GM19035 (cell line): ENCODE data around the gene SETD1B.
"Not testable (repeated sequence)": the region's sequence is repeated elsewhere in the genome, so short reads cannot be mapped to it uniquely, and the experiment has no call there.

Experiments used
- ATAC-seq: cut with Tn5 transposase; IDR thresholded peaks from one replicate; pipeline ENCODE4 v1.9.1; 2021; ENCODE audit not compliant: unreplicated experiment

SETD1B gene

DNA sequence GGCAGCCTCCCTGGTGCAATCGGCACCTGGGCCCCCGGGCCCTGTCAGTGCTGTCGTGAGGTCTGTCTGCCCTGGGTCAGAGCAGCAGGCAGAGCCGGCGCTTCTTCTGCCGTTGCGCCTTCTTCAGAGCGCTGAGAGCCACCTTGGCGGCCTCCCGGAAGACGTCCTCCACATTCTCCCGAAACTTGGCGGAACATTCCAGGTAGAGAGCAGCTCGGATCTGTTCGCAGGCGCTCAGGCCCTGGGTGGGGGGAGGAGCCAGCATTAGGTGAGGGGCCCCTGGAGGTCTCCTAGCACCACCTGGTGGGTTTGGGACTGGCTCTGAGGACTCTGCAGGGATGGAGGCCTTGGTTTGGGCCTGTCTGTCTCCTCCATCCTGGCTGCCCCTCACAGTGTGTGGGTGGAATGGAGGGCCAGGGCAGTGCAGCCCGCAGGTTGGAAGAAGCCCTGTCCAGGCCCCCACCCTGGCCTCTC, 24.4 kb upstream of the SETD1B start:
- no peak for ATAC-seq

DNA sequence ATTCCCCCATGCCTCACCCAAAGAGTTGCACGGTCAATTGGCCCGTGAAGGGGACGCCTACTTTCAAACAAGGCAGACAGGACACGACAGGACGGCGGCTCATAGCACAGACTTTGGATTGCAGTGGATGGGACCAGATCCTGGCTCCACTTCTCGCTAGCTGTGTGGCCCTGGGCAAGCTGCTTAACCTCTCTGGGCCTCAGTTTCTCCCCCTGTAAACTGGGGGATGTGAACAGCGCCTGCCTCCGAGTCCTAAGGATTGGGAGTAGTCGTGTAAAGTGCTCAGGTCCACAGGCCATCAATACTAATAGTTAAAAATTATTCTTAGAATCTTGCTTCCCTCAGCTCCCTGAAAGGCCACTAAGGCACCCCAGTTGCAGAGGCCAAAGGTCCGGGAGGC, 23.4 kb upstream of the SETD1B start:
- ATAC-seq = no peak

DNA sequence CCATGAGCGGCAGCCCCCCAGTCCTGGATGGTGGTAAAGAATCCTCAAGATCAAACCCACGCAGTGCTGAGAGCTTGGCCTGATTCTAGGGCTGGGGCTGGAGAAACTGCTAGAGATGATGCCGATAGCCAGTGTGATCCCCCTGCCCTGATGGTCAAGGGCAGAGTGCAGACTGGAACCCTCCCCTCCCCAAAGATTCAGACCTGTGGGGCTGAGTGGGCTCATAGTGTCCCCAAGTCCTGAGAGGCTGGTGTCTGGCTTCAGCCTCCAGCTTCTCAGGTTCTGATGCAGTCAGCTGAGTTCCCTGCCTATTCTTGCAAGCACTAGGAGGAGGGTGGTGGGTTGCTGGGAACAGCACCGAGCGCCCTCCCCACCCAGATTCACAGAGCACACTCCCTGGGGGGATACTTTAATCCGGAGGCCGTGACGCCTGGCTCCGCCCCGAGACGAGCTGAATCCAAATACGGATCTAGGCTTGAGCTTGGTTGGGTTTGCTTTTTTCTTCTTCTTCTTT, 22.3 kb upstream of the SETD1B start:
- ATAC-seq = peak; percentile 24

DNA sequence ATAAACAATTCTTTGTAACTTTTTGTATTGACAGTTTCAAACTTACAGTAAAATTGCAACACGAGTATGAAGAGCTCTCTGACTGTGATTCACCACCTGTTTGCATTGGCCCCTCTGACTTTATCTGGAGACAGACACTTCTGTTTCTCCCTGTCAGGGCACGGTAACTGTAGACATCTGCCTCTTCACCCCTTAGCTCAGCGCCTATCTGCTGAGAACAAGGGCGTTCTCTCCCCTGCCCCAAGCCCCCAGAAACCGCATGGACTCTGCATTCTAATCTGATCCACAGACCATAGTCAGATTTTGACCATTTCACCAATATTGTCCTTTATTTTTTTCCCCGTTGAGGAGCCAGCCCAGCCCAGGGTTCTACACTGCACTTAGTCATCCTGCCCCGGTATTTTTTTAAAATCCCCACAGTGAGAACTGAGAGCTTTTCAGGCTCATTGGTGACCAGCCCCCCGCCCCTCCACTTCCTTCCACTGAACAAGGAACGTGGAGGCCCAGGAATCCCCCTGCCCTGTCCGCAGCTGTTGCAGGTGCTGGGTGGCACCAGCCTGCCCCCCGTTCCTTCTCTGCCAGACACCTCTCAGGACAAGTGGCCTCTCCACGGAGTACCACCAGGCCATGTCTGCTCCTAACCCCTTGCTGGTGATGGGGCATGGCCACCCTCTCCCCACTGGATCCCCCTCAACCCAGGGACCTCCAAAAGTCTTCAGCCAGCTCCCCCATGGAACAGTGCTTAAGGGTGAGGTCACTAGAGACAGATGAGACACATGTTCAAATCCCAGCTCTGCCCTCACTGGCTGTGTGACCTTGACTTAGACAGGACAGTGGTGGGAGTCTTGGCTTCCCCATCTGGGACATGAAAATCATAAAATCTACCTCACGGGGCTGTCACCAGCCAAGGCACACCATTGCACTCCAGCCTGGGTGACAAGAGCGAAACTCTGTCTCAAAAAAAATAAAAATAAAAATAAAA, 21.5 kb upstream of the SETD1B start:
- peak; percentile 62 for ATAC-seq

DNA sequence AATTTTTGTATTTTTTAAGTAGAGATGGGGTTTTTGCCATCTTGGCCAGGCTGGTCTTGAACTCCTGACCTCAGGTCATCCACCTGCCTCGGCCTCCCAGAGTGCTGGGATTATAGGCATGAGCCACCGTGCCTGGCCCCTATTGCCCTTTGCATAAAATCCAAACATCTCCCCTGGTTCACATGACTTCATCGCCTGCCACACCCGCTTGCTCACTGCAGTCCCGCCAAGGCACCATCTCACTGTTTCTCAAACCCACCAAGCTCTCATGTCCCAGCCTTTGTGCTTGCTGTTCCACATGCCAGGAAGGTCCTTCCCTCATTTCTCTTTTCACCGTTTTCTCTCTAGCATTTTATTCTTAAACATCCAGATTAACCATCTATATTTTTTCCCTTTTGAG, 20.0 kb upstream of the SETD1B start:
- no peak for ATAC-seq

DNA sequence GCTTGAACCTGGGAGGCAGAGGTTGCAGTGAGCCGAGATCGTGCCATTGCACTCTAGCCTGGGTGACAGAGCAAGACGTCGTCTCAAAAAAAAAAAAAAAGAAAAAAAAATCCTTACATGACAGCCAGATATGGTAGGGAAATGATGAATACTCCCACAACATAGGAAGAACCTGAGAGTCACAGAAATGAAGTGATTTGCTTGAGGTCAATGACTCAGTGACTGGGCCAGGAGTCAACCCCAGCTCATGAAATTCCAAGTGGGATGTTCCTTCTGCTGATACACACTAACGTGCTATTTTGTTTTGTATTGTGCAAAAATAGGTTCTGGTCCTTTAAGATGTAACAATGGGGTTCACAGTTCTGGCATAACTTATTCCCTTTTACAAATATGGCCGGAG, 19.3 kb upstream of the SETD1B start:
- no peak for ATAC-seq

DNA sequence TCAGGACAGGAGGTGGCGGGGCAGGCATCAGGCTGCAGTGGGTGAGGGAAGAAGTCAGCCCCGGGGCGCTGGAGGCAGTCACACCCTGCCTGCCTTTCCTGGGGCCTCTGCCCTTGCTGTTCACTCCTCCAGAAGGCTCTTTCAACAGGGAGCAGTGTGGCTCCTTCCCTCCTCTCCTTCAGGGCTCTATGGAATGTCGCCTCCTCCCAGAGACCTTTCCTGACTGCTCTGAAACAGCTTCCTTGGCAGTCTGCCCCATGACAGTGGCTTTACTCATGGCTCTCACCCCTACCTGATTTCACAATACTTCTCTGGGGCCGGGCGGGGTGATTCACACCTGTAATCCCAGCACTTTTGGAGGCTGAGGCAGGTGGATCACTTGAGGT, 17.4 kb upstream of the SETD1B start:
- no peak for ATAC-seq

DNA sequence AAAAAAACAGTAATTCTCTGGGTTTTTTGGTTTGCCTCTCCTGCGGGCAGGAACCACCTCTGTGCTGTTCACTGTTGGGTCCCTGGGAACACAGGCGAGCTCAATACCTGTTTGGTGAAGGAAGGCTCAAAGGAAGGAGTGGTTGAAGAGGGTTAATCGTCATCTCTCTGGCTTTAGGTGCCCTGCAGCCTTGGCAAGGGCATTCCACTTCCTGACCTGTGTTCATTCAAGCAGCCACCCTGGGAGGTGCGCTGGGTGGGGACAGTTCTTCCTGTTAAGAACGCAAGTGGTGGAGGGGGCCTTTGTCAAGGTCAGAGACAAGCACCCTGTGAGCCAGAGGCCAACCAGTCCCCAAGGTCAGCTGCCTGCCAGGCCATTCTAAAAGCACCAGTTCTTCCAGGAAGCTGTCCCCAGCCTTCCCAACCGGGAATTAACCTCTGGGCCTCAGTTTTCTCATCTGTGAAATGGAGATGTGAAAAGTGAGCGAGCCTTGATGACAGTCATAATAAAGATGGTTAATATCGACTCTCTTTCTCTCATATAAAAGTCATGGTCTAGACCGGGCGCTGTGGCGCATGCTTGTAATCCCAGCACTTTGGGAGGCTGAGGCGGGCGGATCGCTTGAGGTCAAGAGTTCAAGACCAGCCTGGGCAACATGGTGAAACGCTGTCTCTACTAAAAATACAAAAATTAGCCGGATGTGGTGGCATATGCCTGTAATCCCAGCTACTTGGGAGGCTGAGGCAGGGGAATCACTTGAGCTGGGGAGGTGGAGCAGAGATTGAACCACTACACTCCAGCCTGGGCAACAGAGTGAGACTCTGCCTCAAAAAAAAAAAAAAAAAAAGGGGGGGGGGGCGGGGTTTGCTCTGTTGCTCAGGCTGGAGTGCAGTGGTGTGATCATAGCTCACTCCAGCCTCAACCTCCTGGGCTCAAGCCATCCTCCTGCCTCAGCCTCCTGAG, 16.5 kb upstream of the SETD1B start:
- ATAC-seq = no peak

DNA sequence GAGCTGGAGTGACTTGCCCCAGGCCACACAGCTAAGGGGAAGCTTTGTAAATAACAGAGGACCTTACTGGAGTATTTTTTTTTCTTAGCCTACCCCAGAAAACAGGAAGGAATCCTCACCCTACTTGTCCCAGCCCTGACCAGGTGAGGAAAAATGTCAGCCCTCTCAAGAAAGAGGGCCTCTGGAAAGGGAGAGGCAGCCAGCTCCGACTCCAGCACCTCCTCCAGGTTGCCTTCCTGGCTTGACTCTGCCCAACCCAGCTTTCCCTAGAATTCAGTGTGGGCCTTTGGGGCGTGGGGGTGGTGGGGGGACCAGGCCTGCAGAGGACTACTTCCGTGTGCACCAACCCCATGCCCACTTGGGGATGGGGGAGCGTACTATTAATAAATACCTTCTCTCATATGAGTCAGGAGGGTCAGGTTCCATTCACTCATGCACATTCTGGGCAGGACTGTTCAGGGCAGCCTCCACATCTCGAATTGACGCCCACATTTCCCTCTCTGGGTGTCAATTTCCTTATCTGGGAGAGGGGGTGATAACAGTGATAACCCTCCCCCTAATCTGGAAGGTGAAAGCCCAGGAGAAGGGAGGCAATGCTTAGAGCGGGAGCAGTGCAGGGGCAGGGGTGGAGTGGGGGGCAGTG, 15.5 kb upstream of the SETD1B start:
- ATAC-seq = no peak

DNA sequence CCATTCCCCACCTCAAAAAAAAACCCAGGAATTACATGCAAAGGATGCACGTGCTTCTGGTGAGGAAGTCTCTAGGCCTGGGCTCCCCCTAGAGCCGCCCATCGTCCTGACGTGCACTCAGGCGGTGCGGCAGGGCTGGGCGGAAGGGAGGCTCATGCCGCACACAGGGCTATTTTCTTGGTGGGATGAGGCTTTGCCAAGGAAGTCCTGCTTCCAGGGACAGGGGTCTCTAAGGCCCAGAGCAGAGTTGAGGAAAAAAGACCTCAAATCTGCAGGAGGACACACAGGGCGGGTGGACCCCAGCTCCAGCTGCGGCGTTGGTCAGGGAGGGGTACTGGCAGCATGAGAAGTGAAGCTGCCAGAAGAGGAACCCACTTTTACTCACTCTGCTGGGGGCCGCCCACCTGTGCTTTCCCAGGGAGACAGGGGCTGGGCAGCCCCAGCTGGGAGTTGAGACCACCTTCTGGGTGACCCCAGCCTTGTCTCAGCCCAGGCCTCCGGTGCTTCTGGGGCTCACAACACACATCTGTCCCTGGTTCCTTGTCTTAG, 14.5 kb upstream of the SETD1B start:
- ATAC-seq = no peak

DNA sequence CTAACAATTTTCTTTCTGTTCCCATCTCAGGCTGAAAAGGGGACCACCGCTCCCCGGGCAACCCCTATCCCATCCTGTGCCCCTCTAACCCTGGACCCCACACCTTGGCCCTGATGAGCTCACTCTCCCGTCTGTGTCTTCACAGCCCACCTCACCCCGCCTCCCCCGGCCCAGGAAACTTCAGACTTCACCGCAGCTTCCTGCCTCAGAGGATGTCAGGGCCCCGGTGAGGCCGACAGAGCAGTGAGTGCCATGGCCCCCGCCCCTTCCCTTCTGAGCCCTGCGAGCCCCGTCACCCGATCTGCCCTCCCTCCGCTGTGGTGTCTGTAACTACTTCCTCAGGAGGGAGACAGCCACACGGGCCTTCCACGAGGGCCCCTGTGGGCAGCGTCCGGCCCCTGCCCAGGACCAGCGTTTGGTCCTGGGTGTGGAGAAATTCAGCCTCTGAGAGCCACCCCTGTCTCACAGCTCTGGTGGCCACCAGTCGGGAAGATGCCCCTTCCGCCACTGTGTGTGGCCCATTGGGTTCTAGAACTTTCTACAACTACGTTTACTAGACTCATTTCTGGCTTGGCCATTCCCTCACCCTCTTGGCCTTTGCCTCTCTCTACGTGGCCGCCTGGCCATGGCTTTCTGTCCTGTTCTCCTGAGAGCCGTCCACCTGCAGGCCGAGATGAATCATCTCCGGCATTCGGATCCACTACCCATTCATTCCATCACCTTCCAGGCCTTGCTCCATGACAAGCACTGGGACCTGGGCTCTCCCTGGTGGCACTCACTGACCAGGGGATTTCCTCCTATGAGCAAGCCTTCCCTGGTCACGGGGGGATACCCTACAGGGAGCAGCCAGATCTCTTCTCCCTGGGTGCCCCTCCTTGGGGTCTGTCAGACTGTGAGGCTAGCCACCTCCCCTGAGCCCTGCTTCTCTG, 13.7 kb upstream of the SETD1B start:
- peak; percentile 42 for ATAC-seq

DNA sequence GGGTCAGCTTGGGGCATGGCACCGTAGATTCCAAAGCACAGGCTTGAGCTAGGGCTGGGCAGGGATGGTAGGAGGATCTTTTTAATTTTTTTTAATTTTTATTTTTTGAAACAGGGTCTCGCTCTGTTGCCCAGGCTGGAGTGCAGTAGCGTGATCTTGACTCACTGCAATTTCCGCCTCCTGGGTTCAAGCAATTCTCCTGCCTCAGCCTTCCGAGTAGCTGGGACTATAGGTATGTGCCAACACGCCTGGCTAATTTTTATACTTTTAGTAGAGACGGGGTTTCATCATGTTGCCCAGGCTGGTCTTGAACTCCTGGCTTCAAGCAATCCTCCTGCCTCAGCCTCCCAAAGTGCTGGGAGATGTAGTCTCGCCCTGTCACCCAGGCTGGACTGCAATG, 13.0 kb upstream of the SETD1B start:
- ATAC-seq = not testable (repeated sequence)

DNA sequence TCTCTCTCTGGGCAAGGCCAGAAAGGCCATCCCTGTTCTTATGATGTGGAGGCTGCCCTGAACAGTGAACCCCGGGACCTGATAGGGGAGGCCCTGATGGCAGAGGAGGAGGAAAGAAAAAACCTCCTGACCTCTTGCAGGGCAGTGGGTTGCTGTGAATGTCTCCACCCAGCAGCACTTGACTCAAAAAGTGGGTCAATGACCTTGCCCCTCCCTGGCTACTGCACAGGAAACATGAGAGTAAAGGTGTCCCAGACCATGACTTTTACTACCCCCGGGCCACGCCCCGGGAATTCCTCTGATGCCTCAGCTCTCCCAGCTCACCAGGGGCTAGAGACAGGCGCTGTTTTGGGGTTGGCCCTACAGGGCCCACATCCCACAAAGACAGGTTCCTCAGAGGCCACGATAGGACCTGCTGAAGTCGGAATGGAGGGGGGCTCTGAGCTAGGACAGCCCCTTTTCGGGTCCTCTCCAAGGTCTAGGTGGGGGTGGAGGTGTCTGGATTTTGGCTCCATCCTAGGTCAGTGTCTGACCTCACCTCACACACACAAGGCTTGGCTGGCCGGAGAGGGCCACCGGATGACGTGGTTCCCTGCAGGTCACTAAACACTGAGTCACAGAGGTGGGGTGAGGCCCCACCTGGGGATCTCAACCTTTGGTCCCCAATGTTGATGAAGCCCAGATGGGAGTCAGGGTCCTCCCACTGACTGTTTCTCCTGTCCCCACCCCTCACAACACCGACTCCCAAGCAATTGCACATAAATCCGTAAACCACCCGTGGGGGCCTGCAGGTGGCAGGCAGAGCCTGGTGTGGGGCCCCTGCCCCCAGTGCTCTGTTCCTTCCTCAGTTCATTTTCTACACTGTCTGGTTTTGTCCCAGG, 11.9 kb upstream of the SETD1B start:
- ATAC-seq = no peak

DNA sequence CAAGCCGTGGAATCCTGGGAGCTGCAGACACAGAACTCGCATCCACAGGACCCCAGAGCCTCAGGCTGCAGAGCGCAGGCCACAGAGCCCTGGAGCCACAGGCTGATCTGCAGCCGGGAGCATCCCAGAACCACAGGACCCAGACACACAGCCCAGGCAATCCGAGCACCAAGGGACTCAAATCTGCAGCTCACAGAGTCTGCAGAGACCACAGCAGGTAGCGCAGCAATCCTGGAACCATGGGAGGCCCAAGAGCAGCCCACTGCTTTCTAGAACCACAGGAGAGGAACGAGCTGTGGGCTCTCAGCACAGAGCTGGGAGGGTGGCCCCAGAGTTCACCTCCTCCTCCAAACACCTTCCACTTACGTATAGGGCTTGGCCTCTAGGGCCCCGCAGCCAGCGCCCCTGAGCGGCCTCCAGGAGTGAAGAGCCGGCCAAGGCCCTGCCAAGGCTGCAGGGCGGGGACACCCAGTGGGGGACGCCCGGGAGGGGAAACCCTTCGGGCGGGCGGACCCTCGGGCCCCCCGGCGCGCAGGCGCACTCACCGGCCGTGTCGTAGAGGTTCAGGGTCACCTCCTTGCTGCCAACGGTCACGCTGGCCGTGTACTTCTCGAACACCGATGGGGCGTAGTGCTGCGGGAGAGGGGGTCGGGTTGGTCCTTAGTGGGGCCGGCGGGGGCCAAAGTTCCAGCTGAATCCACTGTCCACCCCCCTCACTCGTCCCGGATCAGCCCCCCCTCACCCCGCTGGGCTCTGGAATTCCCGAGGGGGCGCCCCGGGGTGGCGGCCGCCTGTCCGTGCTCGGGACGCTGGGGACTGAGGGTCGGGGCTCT, 11.0 kb upstream of the SETD1B start:
- ATAC-seq = no peak

DNA sequence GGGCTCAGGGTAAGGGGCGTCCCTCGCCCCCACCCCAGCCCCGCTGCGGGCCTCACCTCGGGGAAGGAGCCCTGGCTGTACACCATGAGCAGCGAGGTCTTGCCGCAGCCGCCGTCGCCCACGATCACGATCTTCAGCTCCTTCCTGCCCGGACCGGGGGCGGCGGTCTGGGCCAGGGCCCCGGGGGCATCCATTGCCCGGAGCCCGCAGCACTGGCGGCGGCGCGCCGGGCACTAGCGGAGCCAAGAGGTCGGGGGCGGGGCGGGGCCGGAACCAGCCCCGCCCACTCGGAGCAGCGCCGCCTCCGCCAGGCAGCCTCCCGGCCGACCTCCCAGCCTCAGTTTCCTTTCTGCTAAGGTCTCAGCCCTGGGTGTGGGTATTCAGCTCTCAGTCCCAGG, 10.4 kb upstream of the SETD1B start, which contains the start of gene RHOF:
Gene RHOF (minus strand): TSS at position 249 of the 398 bp plus-strand sequence. CDS start 55 bp downstream, at position 194.
- ATAC-seq = peak; percentile 19

DNA sequence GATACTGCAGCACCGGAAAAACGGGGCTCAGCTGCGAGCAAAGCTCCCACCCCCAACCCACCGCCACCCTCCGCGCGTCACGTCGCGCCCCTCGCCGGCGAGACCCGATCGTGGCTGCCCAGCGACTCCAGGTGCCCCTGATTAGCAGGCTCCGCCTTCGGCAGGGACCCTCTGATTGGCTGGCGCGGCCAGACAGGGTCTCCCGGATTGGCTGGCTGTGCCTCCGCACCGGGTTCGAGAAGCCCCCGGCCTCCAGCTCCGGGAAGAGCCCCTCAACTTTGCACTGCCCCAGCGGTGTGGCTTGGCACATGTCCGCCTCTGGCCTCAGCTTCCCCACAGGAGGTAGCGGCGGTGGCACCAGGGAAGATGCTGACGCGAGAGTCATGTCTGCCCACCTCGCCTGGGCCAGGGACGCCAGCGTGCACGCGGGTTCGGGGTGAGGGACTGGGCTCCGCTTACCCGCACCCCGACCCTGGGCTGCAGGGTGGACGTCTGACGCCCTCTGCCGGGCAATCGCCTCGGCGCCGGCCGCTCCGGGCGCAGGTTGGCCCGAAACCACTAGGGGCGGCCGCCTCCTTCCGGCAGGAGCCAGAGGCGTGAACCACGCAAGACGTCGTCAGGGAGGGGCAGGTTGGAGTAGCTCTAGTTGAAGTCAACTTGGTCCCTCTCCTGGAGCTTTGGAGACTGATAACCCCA, 9.8 kb upstream of the SETD1B start:
- peak; percentile 58 for ATAC-seq

DNA sequence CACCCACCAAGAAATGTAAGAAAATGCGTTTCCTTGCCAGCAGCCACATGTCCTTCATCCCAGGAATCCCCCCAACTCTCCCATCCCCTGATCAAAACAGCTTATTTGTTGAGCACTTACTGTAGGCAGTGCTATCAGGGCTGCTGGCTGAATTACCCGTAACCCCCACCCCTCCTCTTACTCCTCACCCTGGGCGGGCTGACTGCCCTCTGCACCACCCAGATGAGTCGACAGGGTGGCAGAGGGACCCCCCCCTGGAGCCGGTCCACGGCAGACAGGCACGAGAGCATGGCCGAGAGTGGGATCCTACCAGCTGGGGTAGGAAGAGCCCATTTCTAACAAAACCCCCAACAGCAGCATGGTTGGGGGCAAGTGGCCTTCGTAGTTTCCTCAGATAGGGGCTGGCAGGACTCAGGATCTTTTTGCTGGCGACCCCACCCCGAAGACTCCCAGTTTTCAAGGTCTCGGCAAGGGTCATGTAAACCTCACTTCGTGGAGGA, 9.2 kb upstream of the SETD1B start:
- no peak for ATAC-seq
